Endothelial cell (in vitro differentiated cells): ENCODE results near the gene C10orf62. TPM values are rescaled to one million over a fixed set of nuclear protein-coding genes. Genes with fewer than 3 reads are reported as not detected.

ENCODE experiments used
- DNase-seq: peaks from one replicate; pipeline ENCODE4 v3.0.0; 2021; ENCODE audit warnings: low spot score
- H3K27ac Mint-ChIP-seq: one replicate; pipeline ENCODE4 v1.8.0; 2021; ENCODE audit warnings: mixed read lengths, inconsistent platforms; ENCODE audit not compliant: unreplicated experiment
- H3K27me3 Mint-ChIP-seq: one replicate; pipeline ENCODE4 v1.8.0; 2021; ENCODE audit warnings: mild to moderate bottlenecking, moderate library complexity, mixed read lengths, inconsistent platforms; ENCODE audit not compliant: unreplicated experiment
- H3K36me3 Mint-ChIP-seq: one replicate; pipeline ENCODE4 v1.8.0; 2021; ENCODE audit warnings: mild to moderate bottlenecking, low read depth, mixed read lengths, inconsistent platforms; ENCODE audit not compliant: unreplicated experiment
- H3K4me1 Mint-ChIP-seq: one replicate; pipeline ENCODE4 v1.8.0; 2021; ENCODE audit warnings: mild to moderate bottlenecking, mixed read lengths, inconsistent platforms; ENCODE audit not compliant: unreplicated experiment
- H3K4me3 Mint-ChIP-seq: one replicate; pipeline ENCODE4 v1.8.0; 2021; ENCODE audit warnings: mild to moderate bottlenecking, mixed read lengths, inconsistent platforms; ENCODE audit not compliant: unreplicated experiment
- H3K9me3 Mint-ChIP-seq: one replicate; pipeline ENCODE4 v1.8.0; 2021; ENCODE audit warnings: mixed read lengths, inconsistent platforms; ENCODE audit not compliant: unreplicated experiment
- total RNA-seq: library from RNA; stranded (reverse); fragmentation: NEBNext Ultra II Directional; extraction: Animal tissue kit (Norgen Biotek cat#: 25700); gene quantifications from one replicate; pipeline ENCODE4 v1.2.1, GENCODE V29; 2021; ENCODE audit not compliant: unreplicated experiment
- TF ChIP-seq, protein P1 (sequence below): fragments of 200-600 bp; sonication (generic); IDR thresholded peaks from one replicate; pipeline ENCODE4 v1.5.0; 2021; ENCODE audit warnings: antibody characterized with exemption; ENCODE audit not compliant: unreplicated experiment

Gene C10orf62
- total RNA-seq, 1 donor from 2014 or later = not detected

GRCh38 chr10:97618285-97618684 is 28.8 kb downstream of the C10orf62 start:
- Mint-ChIP-seq H3K27me3 (no peaks in the 10 kb centered on the region), H3K27ac (no peak overlapping the region), H3K4me3 (no peak overlapping the region), H3K9me3 (no peaks in the 10 kb centered on the region), H3K36me3 (peaks cover 4% of the 10 kb centered on the region), H3K4me1 (no peaks in the 10 kb centered on the region)
- TF ChIP-seq, protein P1, sequence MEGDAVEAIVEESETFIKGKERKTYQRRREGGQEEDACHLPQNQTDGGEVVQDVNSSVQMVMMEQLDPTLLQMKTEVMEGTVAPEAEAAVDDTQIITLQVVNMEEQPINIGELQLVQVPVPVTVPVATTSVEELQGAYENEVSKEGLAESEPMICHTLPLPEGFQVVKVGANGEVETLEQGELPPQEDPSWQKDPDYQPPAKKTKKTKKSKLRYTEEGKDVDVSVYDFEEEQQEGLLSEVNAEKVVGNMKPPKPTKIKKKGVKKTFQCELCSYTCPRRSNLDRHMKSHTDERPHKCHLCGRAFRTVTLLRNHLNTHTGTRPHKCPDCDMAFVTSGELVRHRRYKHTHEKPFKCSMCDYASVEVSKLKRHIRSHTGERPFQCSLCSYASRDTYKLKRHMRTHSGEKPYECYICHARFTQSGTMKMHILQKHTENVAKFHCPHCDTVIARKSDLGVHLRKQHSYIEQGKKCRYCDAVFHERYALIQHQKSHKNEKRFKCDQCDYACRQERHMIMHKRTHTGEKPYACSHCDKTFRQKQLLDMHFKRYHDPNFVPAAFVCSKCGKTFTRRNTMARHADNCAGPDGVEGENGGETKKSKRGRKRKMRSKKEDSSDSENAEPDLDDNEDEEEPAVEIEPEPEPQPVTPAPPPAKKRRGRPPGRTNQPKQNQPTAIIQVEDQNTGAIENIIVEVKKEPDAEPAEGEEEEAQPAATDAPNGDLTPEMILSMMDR = no peak
- DNase-seq = no peak

GRCh38 chr10:97618733-97619132 is 29.2 kb downstream of the C10orf62 start:
- H3K36me3 Mint-ChIP-seq = peaks cover 4% of the 10 kb centered on the region
- DNase-seq = no peak
- TF ChIP-seq, protein P1 = no peak
- no peak overlapping the region for H3K27ac Mint-ChIP-seq
- H3K4me1 Mint-ChIP-seq = no peaks in the 10 kb centered on the region
- no peak overlapping the region for H3K4me3 Mint-ChIP-seq
- H3K9me3 Mint-ChIP-seq = no peaks in the 10 kb centered on the region
- no peaks in the 10 kb centered on the region for H3K27me3 Mint-ChIP-seq

- H3K4me3 Mint-ChIP-seq = no peak overlapping the region
- no peaks in the 10 kb centered on the region for H3K9me3 Mint-ChIP-seq
- no peak for DNase-seq
- peaks cover 2% of the 10 kb centered on the region for H3K27me3 Mint-ChIP-seq
- TF ChIP-seq, protein P1 = no peak
- no peaks in the 10 kb centered on the region for H3K36me3 Mint-ChIP-seq
- H3K27ac Mint-ChIP-seq = no peak overlapping the region
- no peaks in the 10 kb centered on the region for H3K4me1 Mint-ChIP-seq
These were observed 33.8 kb downstream of the C10orf62 start for GRCh38 chr10:97623277-97623676.

GRCh38 chr10:97627731-97628130 is 38.2 kb downstream of the C10orf62 start:
- Mint-ChIP-seq H3K4me1 (peaks cover 4% of the 10 kb centered on the region), H3K27ac (no peak overlapping the region), H3K4me3 (no peak overlapping the region), H3K9me3 (no peaks in the 10 kb centered on the region), H3K27me3 (peaks cover 2% of the 10 kb centered on the region), H3K36me3 (no peaks in the 10 kb centered on the region)
- DNase-seq = no peak
- TF ChIP-seq, protein P1 = no peak

GRCh38 chr10:97628228-97628627 is 38.7 kb downstream of the C10orf62 start:
- Mint-ChIP-seq H3K4me3 (no peak overlapping the region), H3K27me3 (peaks cover 2% of the 10 kb centered on the region), H3K27ac (no peak overlapping the region), H3K9me3 (no peaks in the 10 kb centered on the region), H3K36me3 (no peaks in the 10 kb centered on the region), H3K4me1 (peaks cover 9% of the 10 kb centered on the region)
- TF ChIP-seq, protein P1 = no peak
- no peak for DNase-seq
